Measurements from ENCODE around the gene PRKG1.
"Not testable (repeated sequence)": the region's sequence is repeated elsewhere in the genome, so short reads cannot be mapped to it uniquely, and the experiment has no call there.

PRKG1 gene

GRCh38 chr10:51341745-51342144, 267.5 kb downstream of the PRKG1 start:
- not testable (repeated sequence) for DNase-seq

- no peak for DNase-seq
These were observed 268.1 kb downstream of the PRKG1 start for GRCh38 chr10:51342381-51342780.

DNA sequence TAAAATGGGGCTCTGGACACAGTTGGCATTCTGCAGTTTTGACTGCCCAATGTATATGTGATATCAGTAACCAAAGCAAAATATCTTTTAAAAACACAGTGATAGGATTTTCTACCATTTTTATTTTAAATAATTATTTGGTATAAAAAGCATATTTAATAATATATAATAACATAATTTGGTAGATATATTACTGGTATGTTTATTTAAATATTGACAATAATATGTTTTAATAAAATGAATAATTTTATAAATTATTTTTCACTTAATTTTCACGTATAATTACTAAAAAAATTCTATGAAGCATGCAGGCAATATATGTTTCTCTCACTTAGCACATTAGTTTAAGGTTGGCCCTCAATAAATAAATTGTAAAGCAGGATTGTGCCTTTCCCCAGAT, 269.1 kb downstream of the PRKG1 start:
- DNase-seq: no peak

DNA sequence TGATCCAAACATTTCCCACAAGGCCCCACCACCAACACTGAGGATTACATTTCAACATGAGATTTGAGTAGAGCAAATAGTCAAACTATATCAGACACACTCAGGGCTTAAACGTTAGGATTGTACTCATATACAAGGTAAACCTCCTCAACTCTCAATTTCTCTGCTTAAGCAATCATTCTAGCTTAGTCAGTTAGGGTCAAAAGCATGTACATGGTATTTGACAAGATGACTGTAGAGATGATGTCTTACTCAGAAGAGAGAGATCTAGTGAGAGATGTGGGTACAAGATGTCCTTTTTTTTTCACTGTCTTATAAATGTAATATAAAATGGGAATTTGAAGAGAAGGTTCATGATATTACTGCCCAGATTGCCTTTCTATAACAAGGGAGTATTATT, 270.1 kb downstream of the PRKG1 start:
- DNase-seq: no peak

DNA sequence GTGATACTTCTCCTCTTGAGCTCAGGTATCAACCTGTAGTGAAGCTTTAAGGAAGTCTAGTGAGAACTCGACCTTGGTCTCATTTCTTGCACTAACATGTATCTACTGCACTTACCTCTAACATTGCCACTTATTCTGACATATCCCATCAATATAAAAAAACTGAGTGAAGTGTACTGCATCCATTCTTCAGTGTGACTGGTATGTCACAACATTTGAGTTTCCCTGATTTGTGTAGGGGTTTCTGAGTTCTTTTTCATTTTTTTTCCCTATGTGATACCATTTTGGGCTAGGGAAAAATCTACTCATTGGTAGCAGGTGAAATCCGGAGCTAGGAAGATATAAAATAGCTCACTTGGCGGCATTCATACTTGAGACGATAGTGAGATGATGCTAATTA, 274.3 kb downstream of the PRKG1 start:
- DNase-seq: no peak

- no peak for DNase-seq
These were observed 282.9 kb downstream of the PRKG1 start for GRCh38 chr10:51357170-51357569.

DNA sequence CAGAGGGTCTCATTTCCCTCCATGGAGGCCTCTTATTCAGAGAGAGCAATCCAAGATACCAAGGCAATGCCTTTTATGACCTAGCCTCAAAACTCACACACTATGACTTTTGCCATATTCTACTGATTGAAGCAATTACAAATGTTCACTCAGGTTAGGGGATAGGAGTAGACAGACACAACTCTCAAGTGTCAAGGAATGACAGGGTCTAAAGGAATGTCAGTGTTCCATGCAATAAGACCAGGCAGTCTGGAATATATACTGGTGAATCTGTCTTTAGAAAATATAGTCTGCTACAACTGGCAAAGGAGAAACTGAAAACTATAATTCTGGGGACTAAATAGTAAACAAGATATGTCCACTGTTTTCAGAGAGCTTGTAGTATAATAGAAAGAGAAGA, 283.9 kb downstream of the PRKG1 start:
- DNase-seq: no peak

GRCh38 chr10:51363415-51363814, 289.1 kb downstream of the PRKG1 start:
- no peak for DNase-seq

DNA sequence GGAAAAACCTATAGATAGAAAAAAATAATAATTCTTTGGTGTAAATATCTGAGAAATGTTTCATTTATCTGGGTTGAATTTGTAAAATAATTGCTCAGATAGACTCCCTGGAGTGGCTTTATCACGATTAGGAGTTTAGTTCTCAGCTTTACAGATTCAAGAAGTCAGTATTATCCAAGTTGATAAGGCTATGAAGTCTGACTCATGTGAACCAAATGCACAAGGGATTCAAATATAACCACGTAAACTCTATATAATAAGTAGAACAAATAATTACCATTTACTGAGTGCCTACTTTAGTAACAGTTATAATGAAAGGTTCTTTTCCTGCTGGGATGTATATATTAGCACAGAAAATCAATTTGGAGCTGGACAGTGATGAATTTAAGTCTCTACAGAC, 290.4 kb downstream of the PRKG1 start:
- no peak for DNase-seq

DNA sequence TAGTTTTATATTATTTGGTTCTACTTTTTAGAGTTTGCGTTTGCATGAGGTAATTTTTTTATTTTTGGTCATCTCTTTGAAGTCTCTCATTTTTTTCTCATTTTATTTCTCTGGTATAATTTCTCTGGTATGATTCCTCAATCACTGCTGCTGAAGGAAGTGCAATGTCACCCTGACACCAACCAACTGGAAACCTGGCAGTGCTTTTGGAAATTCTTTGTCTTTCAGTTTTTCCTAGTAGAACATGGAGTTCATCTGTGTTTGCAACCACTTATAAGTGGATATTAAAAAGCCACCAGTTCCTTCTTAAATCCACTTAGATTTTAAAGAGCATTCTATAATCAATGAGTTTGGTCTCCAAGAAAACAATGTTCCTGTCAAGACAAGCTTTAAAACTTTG, 291.8 kb downstream of the PRKG1 start:
- DNase-seq: no peak

- DNase-seq: no peak
These were observed 292.8 kb downstream of the PRKG1 start for GRCh38 chr10:51367127-51367526.

- DNase-seq: no peak
These were observed 293.4 kb downstream of the PRKG1 start for GRCh38 chr10:51367694-51368093.

DNA sequence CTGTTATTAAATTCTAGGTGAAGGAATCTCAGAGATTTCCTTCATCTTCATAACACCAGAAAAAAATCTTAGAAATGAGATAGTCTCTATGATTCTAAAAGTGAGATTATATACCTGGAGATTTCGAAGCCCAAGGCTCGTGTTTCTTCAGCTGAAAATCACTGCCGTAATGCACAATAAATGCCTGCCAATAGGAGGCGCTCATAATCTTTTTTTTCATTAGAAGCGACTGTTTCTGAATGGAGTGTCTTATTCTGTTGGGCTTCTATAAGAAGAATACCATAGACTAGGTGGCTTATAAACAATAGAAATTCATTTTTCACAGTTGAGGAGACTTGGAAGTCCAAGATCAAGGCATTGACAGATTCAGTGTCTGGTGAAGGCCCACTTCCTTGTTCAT, 294.7 kb downstream of the PRKG1 start:
- DNase-seq: no peak

- no peak for DNase-seq
These were observed 295.6 kb downstream of the PRKG1 start for GRCh38 chr10:51369903-51370302.

- no peak for DNase-seq
These were observed 297.5 kb downstream of the PRKG1 start for GRCh38 chr10:51371743-51372142.

- DNase-seq: no peak
These were observed 301.5 kb downstream of the PRKG1 start for GRCh38 chr10:51375790-51376189.

DNA sequence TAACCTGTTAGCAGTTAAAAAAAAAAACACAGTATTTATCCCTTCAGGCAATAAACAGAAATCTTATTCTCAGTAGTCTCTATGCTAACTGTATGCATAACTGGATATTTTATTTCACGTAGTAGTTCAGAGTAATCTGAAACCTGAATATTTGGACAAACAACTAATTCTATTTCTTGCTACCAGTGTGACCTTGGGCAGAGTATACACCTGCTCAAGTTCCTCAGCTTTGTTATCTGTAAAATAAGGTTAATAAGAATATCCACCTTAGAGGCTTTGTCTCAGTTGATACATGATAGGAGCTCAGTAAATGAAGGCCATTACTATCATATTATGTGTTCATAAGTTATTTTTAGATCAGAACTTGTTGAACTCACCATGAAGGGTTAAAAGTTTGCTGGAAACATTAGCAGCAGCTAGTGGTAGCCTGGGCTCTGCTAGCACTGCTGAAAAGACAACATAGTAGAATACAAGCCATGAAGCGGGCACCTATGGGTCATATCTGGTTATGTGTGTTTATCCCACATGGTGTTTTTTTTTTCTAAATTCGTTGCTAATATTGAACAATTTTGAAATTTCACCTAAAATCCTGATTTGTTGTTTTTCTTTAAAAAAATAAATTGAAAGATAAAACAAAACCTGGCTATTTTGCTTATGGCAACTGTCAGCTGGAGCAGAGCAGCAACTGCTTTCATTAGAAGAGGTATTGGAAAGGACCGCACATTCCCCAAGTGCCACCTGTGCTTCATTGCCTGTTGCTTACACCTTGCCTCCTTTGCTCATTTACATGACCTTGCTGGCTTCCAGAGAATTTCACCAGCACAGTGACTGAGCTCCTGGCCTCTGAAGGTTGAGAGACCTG, 303.0 kb downstream of the PRKG1 start:
- DNase-seq: no peak

GRCh38 chr10:51377932-51378599, 303.8 kb downstream of the PRKG1 start:
- DNase-seq: no peak

DNA sequence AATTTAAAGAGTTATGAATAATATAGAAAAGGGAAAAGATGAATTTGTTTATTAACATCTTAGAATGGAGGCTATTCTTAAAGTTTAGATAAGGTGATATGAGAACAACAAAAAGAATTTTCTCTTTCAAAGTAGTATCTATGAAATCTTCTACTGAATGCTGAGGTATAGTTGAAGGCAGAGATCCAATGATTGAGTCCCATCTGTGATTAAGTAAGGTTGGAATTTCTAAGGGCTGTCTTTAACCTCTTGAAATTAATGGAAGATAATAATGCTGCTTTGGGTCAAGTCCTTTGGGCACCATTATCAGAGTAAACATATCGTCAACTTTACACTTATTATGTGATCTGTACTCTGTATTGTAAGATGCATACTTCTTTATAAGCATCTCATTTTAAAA, 307.9 kb downstream of the PRKG1 start:
- no peak for DNase-seq

DNA sequence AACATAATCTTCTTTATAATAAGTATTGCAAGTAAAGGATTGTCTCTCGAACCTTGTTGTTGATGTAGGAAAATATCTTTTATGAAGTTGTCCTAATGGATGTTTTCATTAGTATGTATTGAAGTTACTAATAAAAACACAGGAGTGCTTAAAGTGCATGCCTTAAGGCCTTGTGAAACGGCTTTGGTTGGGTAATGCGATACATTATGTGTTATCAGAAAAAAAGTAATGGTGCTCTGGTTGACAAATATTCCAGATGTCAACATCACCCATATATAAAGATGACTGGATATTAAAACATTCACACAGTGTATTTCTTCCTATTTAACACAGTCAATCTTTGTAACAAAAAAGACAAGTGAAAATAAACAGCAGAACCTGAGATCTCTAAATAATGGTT, 310.7 kb downstream of the PRKG1 start:
- no peak for DNase-seq

GRCh38 chr10:51386248-51386885, 312.1 kb downstream of the PRKG1 start:
- DNase-seq: no peak

DNA sequence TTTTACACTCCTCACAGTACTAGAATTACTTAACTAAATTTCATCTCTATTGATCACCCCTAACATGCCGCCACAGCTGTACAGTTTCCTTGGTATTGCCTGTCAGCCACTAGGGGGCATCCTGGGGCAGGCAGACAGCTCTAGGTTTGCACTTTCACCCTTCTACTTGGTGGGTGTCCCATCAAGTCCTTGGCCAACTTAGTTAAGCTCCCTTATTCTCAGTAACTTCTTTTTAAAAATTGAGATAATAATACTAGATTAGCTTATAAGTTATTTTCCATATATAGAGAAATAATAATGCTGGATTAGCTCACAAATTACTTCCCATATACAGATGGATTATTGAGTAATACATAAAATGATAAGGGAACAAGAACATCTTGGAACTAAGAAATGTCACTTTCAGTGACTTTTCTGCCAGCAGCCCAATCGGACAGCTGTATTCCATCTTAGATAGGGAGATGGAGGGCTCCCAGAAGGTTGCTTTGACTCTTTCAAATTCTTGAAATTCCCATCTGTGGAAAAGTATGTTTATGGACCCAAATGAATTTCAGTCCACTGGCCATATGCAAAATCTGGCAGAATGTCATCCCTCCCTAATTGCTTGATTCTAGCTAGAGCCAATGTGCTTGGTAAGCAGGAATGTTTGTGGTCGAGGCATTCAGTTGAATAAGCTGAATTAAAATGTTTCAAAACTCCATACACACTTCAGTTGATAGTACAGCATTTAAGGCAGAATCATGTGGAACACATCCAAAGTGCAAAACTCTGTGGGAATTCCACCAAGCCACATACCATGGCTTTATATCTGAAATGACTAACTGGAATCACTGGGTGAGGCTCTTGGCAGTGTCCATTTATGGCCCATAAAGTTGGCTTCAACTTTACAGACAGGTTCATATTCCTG, 315.4 kb downstream of the PRKG1 start:
- DNase-seq: peak; percentile 6

- not testable (repeated sequence) for DNase-seq
These were observed 318.7 kb downstream of the PRKG1 start for GRCh38 chr10:51393006-51393405.
